Measurements from ENCODE around the gene FOXD3. TPM values are rescaled to one million over a fixed set of nuclear protein-coding genes. Genes with fewer than 3 reads are reported as not detected.

Gene FOXD3
- total RNA-seq, 1 donor from 2014 or later: 0.26 TPM

- no peak for DNase-seq (ENCODE audit: low spot score)
- no peak for TF ChIP-seq CTCF (IDR thresholded peaks at IDR 0.05; ENCODE audit: unreplicated experiment)
- peaks cover 12% of the 10 kb centered on the region for H3K4me1 Mint-ChIP-seq (ENCODE audit: unreplicated experiment)
- no peak overlapping the region for H3K27ac Mint-ChIP-seq (ENCODE audit: unreplicated experiment)
- no peak overlapping the region for H3K4me3 Mint-ChIP-seq (ENCODE audit: unreplicated experiment)
- H3K36me3 Mint-ChIP-seq (ENCODE audit: low read depth, unreplicated experiment): no peaks in the 10 kb centered on the region
- H3K9me3 Mint-ChIP-seq (ENCODE audit: unreplicated experiment): no peaks in the 10 kb centered on the region
- H3K27me3 Mint-ChIP-seq (ENCODE audit: unreplicated experiment): no peaks in the 10 kb centered on the region
Measured at GRCh38 chr1:63362073-63362472, 39.7 kb downstream of the FOXD3 start.

GRCh38 chr1:63362578-63362977 lies 40.2 kb downstream of the FOXD3 start:
- no peak for DNase-seq (ENCODE audit: low spot score)
- Mint-ChIP-seq H3K4me1 (ENCODE audit: unreplicated experiment) (peaks cover 13% of the 10 kb centered on the region), H3K4me3 (ENCODE audit: unreplicated experiment) (no peak overlapping the region), H3K27ac (ENCODE audit: unreplicated experiment) (no peak overlapping the region), H3K9me3 (ENCODE audit: unreplicated experiment) (no peaks in the 10 kb centered on the region), H3K27me3 (ENCODE audit: unreplicated experiment) (no peaks in the 10 kb centered on the region), H3K36me3 (ENCODE audit: low read depth, unreplicated experiment) (no peaks in the 10 kb centered on the region)
- no peak for TF ChIP-seq CTCF (IDR thresholded peaks at IDR 0.05; ENCODE audit: unreplicated experiment)

GRCh38 chr1:63363014-63363413 lies 40.6 kb downstream of the FOXD3 start:
- H3K4me1 Mint-ChIP-seq (ENCODE audit: unreplicated experiment): peaks cover 13% of the 10 kb centered on the region
- H3K36me3 Mint-ChIP-seq (ENCODE audit: low read depth, unreplicated experiment): no peaks in the 10 kb centered on the region

GRCh38 chr1:63366908-63367214 lies 44.5 kb downstream of the FOXD3 start:
- Mint-ChIP-seq H3K4me3 (ENCODE audit: unreplicated experiment) (peak overlapping the region; percentile 89), H3K36me3 (ENCODE audit: low read depth, unreplicated experiment) (no peaks in the 10 kb centered on the region), H3K27me3 (ENCODE audit: unreplicated experiment) (peaks cover 1% of the 10 kb centered on the region), H3K4me1 (ENCODE audit: unreplicated experiment) (peaks cover 13% of the 10 kb centered on the region), H3K9me3 (ENCODE audit: unreplicated experiment) (no peaks in the 10 kb centered on the region), H3K27ac (ENCODE audit: unreplicated experiment) (peak overlapping the region; percentile 88)
- TF ChIP-seq CTCF (IDR thresholded peaks at IDR 0.05; ENCODE audit: unreplicated experiment): no peak
- DNase-seq (ENCODE audit: low spot score): no peak

More at GRCh38 chr1:63363014-63363413, 40.6 kb downstream of the FOXD3 start:
- H3K27me3 Mint-ChIP-seq (ENCODE audit: unreplicated experiment): no peaks in the 10 kb centered on the region
- H3K27ac Mint-ChIP-seq (ENCODE audit: unreplicated experiment): no peak overlapping the region
- H3K4me3 Mint-ChIP-seq (ENCODE audit: unreplicated experiment): no peak overlapping the region
- DNase-seq (ENCODE audit: low spot score): no peak
- TF ChIP-seq CTCF (IDR thresholded peaks at IDR 0.05; ENCODE audit: unreplicated experiment): no peak
- H3K9me3 Mint-ChIP-seq (ENCODE audit: unreplicated experiment): no peaks in the 10 kb centered on the region

GRCh38 chr1:63367215-63368103 lies 45.1 kb downstream of the FOXD3 start, which contains the start of gene ALG6:
ALG6 (plus strand) TSS chr1:63367627; CDS start chr1:63370978, 3,351 bp downstream.
- no peak for TF ChIP-seq CTCF (IDR thresholded peaks at IDR 0.05; ENCODE audit: unreplicated experiment)
- Mint-ChIP-seq H3K27ac (ENCODE audit: unreplicated experiment) (peak within 1 kb of the TSS; percentile 88), H3K4me1 (ENCODE audit: unreplicated experiment) (peaks cover 13% of the 10 kb centered on the region), H3K4me3 (ENCODE audit: unreplicated experiment) (peak within 1 kb of the TSS; percentile 96), H3K36me3 (ENCODE audit: low read depth, unreplicated experiment) (no peaks in the 10 kb centered on the region), H3K27me3 (ENCODE audit: unreplicated experiment) (peaks cover 1% of the 10 kb centered on the region), H3K9me3 (ENCODE audit: unreplicated experiment) (no peaks in the 10 kb centered on the region)
- DNase-seq (ENCODE audit: low spot score): peak; percentile 100

All from endothelial cell (in vitro differentiated cells).